ENCODE measurements around the gene BOLA1. TPM values are rescaled to one million over a fixed set of nuclear protein-coding genes. Genes with fewer than 3 reads are reported as not detected.
A peak's percentile ranks its signal among the peaks of the same experiment; 100 is the strongest.

Gene BOLA1
- total RNA-seq, 1 experiment from 2014 or later, result 6.0 TPM

DNA sequence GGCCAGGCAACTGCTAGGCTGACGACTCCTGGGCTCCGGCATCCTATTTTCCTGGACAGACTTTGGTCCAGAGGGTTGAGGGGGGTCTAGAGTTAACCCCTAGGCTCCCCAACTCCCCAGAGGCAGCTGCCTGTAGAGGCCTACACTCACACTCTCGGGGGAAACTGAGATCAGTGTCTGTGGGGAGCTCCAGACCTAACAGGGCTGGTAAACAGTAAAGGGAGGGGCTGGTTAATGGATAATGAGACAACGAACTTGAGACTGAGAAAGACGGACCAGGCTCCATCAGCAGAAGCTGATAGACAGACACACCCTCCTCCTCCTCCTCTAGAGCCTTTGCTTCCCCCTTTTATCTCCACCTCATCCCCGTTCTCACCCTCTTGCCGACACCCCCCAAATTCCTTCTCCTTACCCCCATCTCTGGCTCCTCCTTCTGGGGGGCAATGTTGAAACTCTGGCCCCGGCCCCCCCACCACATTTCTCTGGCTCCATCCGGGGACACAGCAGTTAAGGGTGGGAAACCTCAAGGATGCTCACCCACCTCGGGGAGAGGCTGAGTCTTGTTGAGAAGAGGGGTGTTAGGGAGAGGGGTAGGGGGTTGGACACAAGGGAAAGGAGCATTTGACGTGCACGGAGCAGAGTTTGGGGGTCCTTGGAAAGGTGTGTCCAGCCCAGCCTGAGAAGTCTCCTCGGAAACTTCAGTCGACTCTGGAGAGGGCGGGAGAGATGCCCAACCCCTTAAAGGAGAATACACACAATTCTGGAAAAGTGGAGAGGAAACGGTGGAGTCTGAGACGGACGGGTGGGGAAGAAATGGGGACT, 37.0 kb downstream of the BOLA1 start, which contains the start of gene MTMR11:
Gene MTMR11 (minus strand): TSS at position 710 of the 822 bp plus-strand sequence. CDS start 232 bp downstream, at position 478.
- Histone ChIP-seq H3K79me2 (ENCODE audit: insufficient read depth, low read length) (no peaks in the 10 kb centered on the region), H3K27me3 (ENCODE audit: insufficient read depth, low read length) (no peaks in the 10 kb centered on the region), H3K4me1 (ENCODE audit: insufficient read depth, low read length) (peaks cover 16% of the 10 kb centered on the region; the same call in 1 of the 2 replicates), H3K9me3 (ENCODE audit: control insufficient read depth, low read depth, low read length) (no peaks in the 10 kb centered on the region), H3K4me2 (ENCODE audit: insufficient read depth, insufficient read length, low read length) (peak within 1 kb of the TSS; percentile 80), H3K9ac (ENCODE audit: extremely low read depth, insufficient read length, low read length) (peak within 1 kb of the TSS; percentile 41), H3K18ac (ENCODE audit: insufficient read length, low read depth, low read length) (no peak within 1 kb of the TSS), H2BK120ac (ENCODE audit: low read depth, low read length, poor library complexity, severe bottlenecking) (no peak within 1 kb of the TSS), H4K8ac (replicated peaks; ENCODE audit: insufficient read length, low read depth, low read length) (no peak within 1 kb of the TSS), H2AFZ (ENCODE audit: low read length) (peak within 1 kb of the TSS; percentile 2), H3K23ac (ENCODE audit: insufficient read length, low read depth, low read length) (no peak within 1 kb of the TSS), H2BK15ac (ENCODE audit: low read depth, low read length) (no peak within 1 kb of the TSS), H3T11ph (ENCODE audit: low read length) (no peak within 1 kb of the TSS), H3K27ac (ENCODE audit: insufficient read length, low read depth, low read length) (peak within 1 kb of the TSS; percentile 13), H3K56ac (ENCODE audit: insufficient read length, low read depth, low read length) (no peak within 1 kb of the TSS), H4K20me1 (ENCODE audit: control insufficient read depth, insufficient read depth, insufficient read length) (no peaks in the 10 kb centered on the region), H3K4ac (ENCODE audit: low read depth, low read length) (no peak within 1 kb of the TSS), H4K91ac (ENCODE audit: insufficient read length, low read depth, low read length) (no peak within 1 kb of the TSS), H3K14ac (ENCODE audit: insufficient read depth, low read length) (no peak within 1 kb of the TSS), H3K23me2 (ENCODE audit: insufficient read length, low read depth, low read length, poor library complexity, severe bottlenecking) (peaks cover 14% of the 10 kb centered on the region), H4K5ac (ENCODE audit: insufficient read length, low read depth, low read length) (no peak within 1 kb of the TSS), H2BK12ac (ENCODE audit: insufficient read length, low read depth, low read length) (no peak within 1 kb of the TSS), H2AK5ac (ENCODE audit: insufficient read length, low read length) (no peak within 1 kb of the TSS), H2BK20ac (ENCODE audit: low read depth, low read length, poor library complexity, severe bottlenecking) (no peak within 1 kb of the TSS), H3K79me1 (ENCODE audit: insufficient read depth, low read depth, low read length, poor library complexity, severe bottlenecking) (no peaks in the 10 kb centered on the region), H2BK5ac (ENCODE audit: insufficient read length, low read length) (no peak within 1 kb of the TSS)
- no peaks in the 10 kb centered on the region for H3K27me3 Mint-ChIP-seq (ENCODE audit: low read depth)
- H3K4me1 Mint-ChIP-seq, result peaks cover 43 to 50% of the 10 kb centered on the region in 2 experiments
- no peak for DNase-seq
- H3K27ac Mint-ChIP-seq, result peak within 1 kb of the TSS; percentile 25 to 72 (median 66); a peak in 4 of 7 replicates
- H3K4me3 Mint-ChIP-seq, result peak within 1 kb of the TSS; percentile 70 to 76
- no CpG with 5 or more reads among the region's 18 CpGs for WGBS (ENCODE audit: extremely low coverage, insufficient read length, low lambda C conversion rate)
- TF ChIP-seq CTCF (conservative IDR thresholded peaks at IDR 0.05), result no peak
- H3K9me3 Mint-ChIP-seq, result no peaks in the 10 kb centered on the region
- H3K36me3 Mint-ChIP-seq (ENCODE audit: insufficient read depth in 1 of 3, low read depth in 3 of 3), result no peaks in the 10 kb centered on the region; a peak in 2 of 7 replicates

All from H9 (cell line).